Measurements from ENCODE around the gene PDK1.
A peak's percentile ranks its signal among the peaks of the same experiment; 100 is the strongest.

The PDK1 gene

DNA sequence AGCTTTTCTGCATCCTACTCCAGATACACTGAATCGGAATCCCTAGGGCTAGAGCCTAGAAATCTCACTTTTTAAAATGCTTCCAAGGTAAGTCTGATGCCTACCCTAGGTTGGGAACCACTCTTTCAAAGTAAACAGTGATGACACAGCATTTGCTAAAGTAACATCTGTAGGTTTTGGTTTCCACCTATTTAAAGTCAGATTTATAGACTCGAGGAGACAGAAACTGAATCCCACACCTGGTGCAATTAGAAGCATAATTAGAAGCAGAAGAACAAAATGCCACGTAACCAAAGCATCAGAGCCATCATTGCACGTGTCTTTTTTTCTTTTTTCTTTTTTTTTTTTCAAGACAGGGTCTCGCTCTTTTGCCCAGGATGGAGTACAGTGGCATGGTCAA is 40.9 kb downstream of the PDK1 start:
- DNase-seq = no peak
- Histone ChIP-seq H3K4me3 (ENCODE audit: low read depth, low read length) (no peak overlapping the region), H3K36me3 (replicated peaks) (no peaks in the 10 kb centered on the region), H3K27ac (no peak overlapping the region), H3K27me3 (replicated peaks) (no peaks in the 10 kb centered on the region)
- in situ Hi-C loops (cut with HindIII; ENCODE audit: low pct_ligation_motif_present, low sequenced_read_pairs) = no loop called here
- TF ChIP-seq, protein P1, sequence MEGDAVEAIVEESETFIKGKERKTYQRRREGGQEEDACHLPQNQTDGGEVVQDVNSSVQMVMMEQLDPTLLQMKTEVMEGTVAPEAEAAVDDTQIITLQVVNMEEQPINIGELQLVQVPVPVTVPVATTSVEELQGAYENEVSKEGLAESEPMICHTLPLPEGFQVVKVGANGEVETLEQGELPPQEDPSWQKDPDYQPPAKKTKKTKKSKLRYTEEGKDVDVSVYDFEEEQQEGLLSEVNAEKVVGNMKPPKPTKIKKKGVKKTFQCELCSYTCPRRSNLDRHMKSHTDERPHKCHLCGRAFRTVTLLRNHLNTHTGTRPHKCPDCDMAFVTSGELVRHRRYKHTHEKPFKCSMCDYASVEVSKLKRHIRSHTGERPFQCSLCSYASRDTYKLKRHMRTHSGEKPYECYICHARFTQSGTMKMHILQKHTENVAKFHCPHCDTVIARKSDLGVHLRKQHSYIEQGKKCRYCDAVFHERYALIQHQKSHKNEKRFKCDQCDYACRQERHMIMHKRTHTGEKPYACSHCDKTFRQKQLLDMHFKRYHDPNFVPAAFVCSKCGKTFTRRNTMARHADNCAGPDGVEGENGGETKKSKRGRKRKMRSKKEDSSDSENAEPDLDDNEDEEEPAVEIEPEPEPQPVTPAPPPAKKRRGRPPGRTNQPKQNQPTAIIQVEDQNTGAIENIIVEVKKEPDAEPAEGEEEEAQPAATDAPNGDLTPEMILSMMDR (IDR thresholded peaks at IDR 0.05; ENCODE audit: low read depth, low read length, missing control alignments) = no peak

DNA sequence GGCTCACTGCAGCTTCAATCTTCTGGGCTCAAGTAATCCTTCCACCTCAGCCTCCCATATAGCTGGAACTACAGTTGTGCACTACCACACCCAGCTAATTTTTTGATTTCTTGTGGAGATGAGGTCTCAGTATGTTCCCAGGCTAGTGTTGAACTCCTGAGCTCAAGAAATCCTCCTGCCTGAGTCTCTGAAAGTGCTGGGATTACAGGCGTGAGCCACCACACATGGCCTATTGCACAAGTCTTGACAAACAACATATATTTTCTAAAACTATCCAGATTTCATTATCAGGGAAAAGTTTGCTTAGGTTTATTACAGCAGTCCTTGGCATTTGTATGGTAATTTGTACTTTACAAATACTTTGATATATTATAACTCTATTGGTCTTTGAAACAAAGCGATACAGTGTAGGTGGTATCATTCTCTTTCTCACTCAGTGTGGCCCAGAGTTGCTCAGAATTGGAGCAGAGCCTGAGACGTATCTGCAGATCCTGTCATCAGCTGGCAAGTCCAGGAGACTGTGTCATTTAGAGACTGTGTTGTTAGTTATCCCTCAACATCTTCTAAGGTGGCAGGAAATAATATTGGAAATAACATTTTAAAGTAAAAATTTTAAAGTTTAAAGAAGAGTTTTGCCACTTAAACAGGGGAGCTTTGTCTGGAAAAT is 41.4 kb downstream of the PDK1 start:
- Histone ChIP-seq H3K4me3 (ENCODE audit: low read depth, low read length) (no peak overlapping the region), H3K36me3 (replicated peaks) (no peaks in the 10 kb centered on the region), H3K27ac (no peak overlapping the region), H3K27me3 (replicated peaks) (no peaks in the 10 kb centered on the region)
- no peak for DNase-seq
- TF ChIP-seq, protein P1 (IDR thresholded peaks at IDR 0.05; ENCODE audit: low read depth, low read length, missing control alignments) = no peak
- in situ Hi-C loops (cut with HindIII; ENCODE audit: low pct_ligation_motif_present, low sequenced_read_pairs) = no loop called here

DNA sequence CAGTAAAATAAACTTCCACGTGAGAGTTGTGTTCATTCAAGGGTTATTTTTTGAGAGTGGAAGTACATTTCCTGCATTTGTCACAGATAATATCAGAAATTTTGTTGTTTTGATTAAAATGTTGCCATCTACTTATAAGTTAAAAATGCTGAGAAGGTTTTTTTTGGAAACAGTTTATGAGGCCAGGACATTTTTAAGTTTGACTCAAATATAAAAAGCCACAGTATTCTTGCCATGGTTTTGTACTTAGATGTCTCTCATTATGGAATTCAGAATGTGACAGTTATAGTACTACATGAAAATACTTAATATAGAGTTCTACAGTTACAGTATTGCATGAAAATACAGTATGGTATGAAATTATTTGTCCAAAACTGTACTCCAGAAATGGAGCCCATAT is 44.1 kb downstream of the PDK1 start:
- H3K4me3 ChIP-seq (ENCODE audit: low read depth, low read length) = no peak overlapping the region
- no peak for DNase-seq
- H3K36me3 ChIP-seq (replicated peaks) = no peaks in the 10 kb centered on the region
- TF ChIP-seq, protein P1 (IDR thresholded peaks at IDR 0.05; ENCODE audit: low read depth, low read length, missing control alignments) = no peak
- no peaks in the 10 kb centered on the region for H3K27me3 ChIP-seq (replicated peaks)
- H3K27ac ChIP-seq = peak overlapping the region; percentile 48
- in situ Hi-C loops (cut with HindIII; ENCODE audit: low pct_ligation_motif_present, low sequenced_read_pairs) = no loop called here

DNA sequence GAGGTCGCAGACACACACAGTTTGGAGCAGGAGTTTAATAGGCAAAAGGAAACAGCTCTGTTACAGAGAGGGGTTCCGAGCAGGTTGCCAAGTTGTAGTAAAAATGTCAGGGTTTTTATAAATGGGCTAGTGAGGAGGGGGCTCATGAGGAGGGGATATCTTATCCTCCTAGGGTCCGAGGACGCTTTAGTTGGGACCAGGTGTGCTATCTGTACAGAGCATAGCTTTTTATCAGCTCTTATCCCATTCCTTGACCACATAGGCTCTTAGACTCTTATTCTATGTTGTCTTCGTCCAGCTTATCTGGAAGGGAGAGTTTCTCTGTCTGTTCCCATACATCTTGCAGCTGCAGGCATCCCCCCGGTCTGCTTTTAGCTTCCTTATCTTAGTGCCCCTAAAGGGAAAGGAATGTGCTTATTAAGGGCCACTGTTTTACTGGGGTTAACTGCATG is 44.7 kb downstream of the PDK1 start:
- DNase-seq = peak; percentile 74
- H3K27ac ChIP-seq = peak overlapping the region; percentile 48
- H3K4me3 ChIP-seq (ENCODE audit: low read depth, low read length) = no peak overlapping the region
- TF ChIP-seq, protein P1 (IDR thresholded peaks at IDR 0.05; ENCODE audit: low read depth, low read length, missing control alignments) = no peak
- H3K27me3 ChIP-seq (replicated peaks) = no peaks in the 10 kb centered on the region
- no peaks in the 10 kb centered on the region for H3K36me3 ChIP-seq (replicated peaks)
- in situ Hi-C loops (cut with HindIII; ENCODE audit: low pct_ligation_motif_present, low sequenced_read_pairs) = no loop called here

DNA sequence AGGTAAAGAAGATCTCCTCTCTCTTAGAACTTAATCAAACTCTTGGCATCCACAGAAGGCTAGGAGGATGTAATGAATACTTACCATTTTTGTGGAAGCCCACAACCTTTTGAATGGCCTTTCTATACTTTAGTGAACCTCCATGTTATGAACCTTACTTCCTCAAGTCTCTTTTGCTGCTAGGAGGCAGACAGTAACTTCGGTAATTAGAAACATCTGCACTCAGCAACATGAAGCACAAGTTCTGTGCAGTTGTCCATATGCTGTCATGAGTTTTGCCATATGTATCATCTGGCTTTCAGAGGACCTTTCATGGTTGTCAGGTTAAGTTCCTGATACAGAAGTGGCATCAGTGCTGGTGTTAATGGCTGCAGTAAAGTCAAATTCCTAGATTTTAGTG is 50.4 kb downstream of the PDK1 start:
- Histone ChIP-seq H3K27ac (no peak overlapping the region), H3K4me3 (ENCODE audit: low read depth, low read length) (no peak overlapping the region), H3K36me3 (replicated peaks) (peaks cover 3% of the 10 kb centered on the region), H3K27me3 (replicated peaks) (no peaks in the 10 kb centered on the region)
- in situ Hi-C loops (cut with HindIII; ENCODE audit: low pct_ligation_motif_present, low sequenced_read_pairs) = no loop called here
- TF ChIP-seq, protein P1 (IDR thresholded peaks at IDR 0.05; ENCODE audit: low read depth, low read length, missing control alignments) = no peak
- no peak for DNase-seq

All from brain microvascular endothelial cell (primary cell).